Calu3 (cell line): ENCODE results near the gene ATP1A3. TPM values are rescaled to one million over a fixed set of nuclear protein-coding genes. Genes with fewer than 3 reads are reported as not detected.

Experiments used
- BruUV-seq: library from RNA; stranded (reverse); fragments of 400-500 nt; replicated peaks from 2 replicates; lab custom pipeline; 2021; lab: Mats Ljungman, UMichigan
- CTCF ChIA-PET: fragments of 300-600 bp; sonication (Branson Sonifier 250); formaldehyde crosslinking; loops from one replicate; lab custom pipeline; 2022; ENCODE audit warnings: antibody characterized with exemption; lab: Charles Lee
- DNase-seq: peaks from one replicate; pipeline ENCODE4 v3.0.0; 2022
- H3K27ac Mint-ChIP-seq: one replicate; pipeline ENCODE4 v1.8.0; 2022; ENCODE audit warnings: mixed read lengths; ENCODE audit not compliant: unreplicated experiment
- H3K27me3 Mint-ChIP-seq: one replicate; pipeline ENCODE4 v1.8.0; 2022; ENCODE audit warnings: mixed read lengths; ENCODE audit not compliant: unreplicated experiment
- H3K36me3 Mint-ChIP-seq: one replicate; pipeline ENCODE4 v1.8.0; 2022; ENCODE audit warnings: mild to moderate bottlenecking, moderate library complexity, mixed read lengths; ENCODE audit not compliant: insufficient read depth, unreplicated experiment
- H3K4me1 Mint-ChIP-seq: one replicate; pipeline ENCODE4 v1.8.0; 2022; ENCODE audit warnings: mild to moderate bottlenecking, low read depth, mixed read lengths; ENCODE audit not compliant: unreplicated experiment
- H3K4me3 Mint-ChIP-seq: one replicate; pipeline ENCODE4 v1.8.0; 2022; ENCODE audit warnings: mild to moderate bottlenecking, low read depth, moderate library complexity, mixed read lengths; ENCODE audit not compliant: unreplicated experiment
- H3K9me3 Mint-ChIP-seq: one replicate; pipeline ENCODE4 v1.8.0; 2022; ENCODE audit warnings: low read depth, mixed read lengths; ENCODE audit not compliant: unreplicated experiment
- CTCF ChIP-seq: fragments of 200-600 bp; IDR thresholded peaks from one replicate; pipeline ENCODE4 v1.8.0; 2022; ENCODE audit warnings: antibody characterized with exemption; ENCODE audit not compliant: unreplicated experiment
- intact Hi-C: fragments of 100-400 bp; cut with micrococcal nuclease; formaldehyde crosslinking; loops from one replicate; pipeline ENCODE4 v1.10.0; 2022; ENCODE audit not compliant: unreplicated experiment
- total RNA-seq: library from RNA; stranded (reverse); gene quantifications from 2 replicates; pipeline ENCODE4 v1.2.3, GENCODE V29; 2022

ATP1A3 gene
- total RNA-seq, 1 experiment from 2014 or later: 1.7 TPM

GRCh38 chr19:41987141-41987860 lies 6.7 kb downstream of the ATP1A3 start:
- no peak for TF ChIP-seq CTCF
- Mint-ChIP-seq H3K27ac (no peak overlapping the region), H3K4me3 (no peak overlapping the region), H3K36me3 (no peaks in the 10 kb centered on the region), H3K4me1 (no peaks in the 10 kb centered on the region), H3K9me3 (no peaks in the 10 kb centered on the region), H3K27me3 (peaks cover 25% of the 10 kb centered on the region)
- CTCF ChIA-PET: interaction anchor here (0.7 kb wide), 1 partner anchor 126 kb away, joined by 3 read pairs; no protein-coding TSS in a partner anchor
- no TSS peak for BruUV-seq
- intact Hi-C loops: no loop called here
- no peak for DNase-seq

- CTCF ChIA-PET: interaction anchor here (0.7 kb wide), 1 partner anchor 22 kb away, joined by 4 read pairs; no protein-coding TSS in a partner anchor
Observed at GRCh38 chr19:41984961-41985360, 9.1 kb downstream of the ATP1A3 start.

GRCh38 chr19:41981724-41982123 lies 12.3 kb downstream of the ATP1A3 start:
- no peak overlapping the region for H3K4me3 Mint-ChIP-seq
- no peak for DNase-seq
- intact Hi-C loops: no loop called here
- no peaks in the 10 kb centered on the region for H3K36me3 Mint-ChIP-seq
- H3K27ac Mint-ChIP-seq: no peak overlapping the region
- H3K27me3 Mint-ChIP-seq: peaks cover 81% of the 10 kb centered on the region
- no peaks in the 10 kb centered on the region for H3K9me3 Mint-ChIP-seq
- no TSS peak for BruUV-seq
- no peak for TF ChIP-seq CTCF
- CTCF ChIA-PET: no interaction called here
- H3K4me1 Mint-ChIP-seq: no peaks in the 10 kb centered on the region

More at GRCh38 chr19:41984961-41985360, 9.1 kb downstream of the ATP1A3 start:
- no peaks in the 10 kb centered on the region for H3K4me1 Mint-ChIP-seq
- H3K4me3 Mint-ChIP-seq: no peak overlapping the region
- intact Hi-C loops: no loop called here
- no peak for DNase-seq
- H3K9me3 Mint-ChIP-seq: no peaks in the 10 kb centered on the region
- H3K36me3 Mint-ChIP-seq: no peaks in the 10 kb centered on the region
- BruUV-seq: no TSS peak
- no peak for TF ChIP-seq CTCF
- no peak overlapping the region for H3K27ac Mint-ChIP-seq
- H3K27me3 Mint-ChIP-seq: peaks cover 49% of the 10 kb centered on the region

- Mint-ChIP-seq H3K4me3 (no peak overlapping the region), H3K36me3 (no peaks in the 10 kb centered on the region), H3K27me3 (peaks cover 85% of the 10 kb centered on the region), H3K9me3 (no peaks in the 10 kb centered on the region), H3K4me1 (no peaks in the 10 kb centered on the region), H3K27ac (no peak overlapping the region)
- CTCF ChIA-PET: interaction anchor here (0.7 kb wide), 1 partner anchor 29 kb away, joined by 3 read pairs; no protein-coding TSS in a partner anchor
- no peak for DNase-seq
- intact Hi-C loops: no loop called here
- TF ChIP-seq CTCF: no peak
- no TSS peak for BruUV-seq
Observed at GRCh38 chr19:41978470-41978869, 15.6 kb downstream of the ATP1A3 start.
